GM12878 (cell line): ENCODE measurements around the gene KIN. TPM values are rescaled to one million over a fixed set of nuclear protein-coding genes. Genes with fewer than 3 reads are reported as not detected.

Experiments
- ATAC-seq: fragments of 200-7000 bp; cut with Tn5 transposase; 3 replicates; pipeline ENCODE4 v1.9.1; 2020; ENCODE audit warnings: mild to moderate bottlenecking, moderate library complexity
- BruUV-seq: library from RNA; stranded (reverse); fragments of 400-500 nt; replicated peaks from 2 replicates; lab custom pipeline; 2021; lab: Mats Ljungman, UMichigan
- CTCF ChIA-PET: fragments of 300-600 bp; sonication (Branson Sonifier 250); formaldehyde crosslinking; extraction: SDS; loops from one replicate; lab custom pipeline; 2021; ENCODE audit warnings: inconsistent platforms; lab: Yijun Ruan, JAX
- POLR2A ChIA-PET: fragments of 350-600 bp; formaldehyde crosslinking; extraction: SDS; loops from one replicate; lab custom pipeline; 2021; ENCODE audit warnings: inconsistent platforms; lab: Charles Lee
- RAD21 ChIA-PET: fragments of 300-600 bp; sonication (Branson Sonifier 250); formaldehyde crosslinking; loops from one replicate; lab custom pipeline; 2023; ENCODE audit warnings: antibody characterized with exemption; ENCODE audit not compliant: unreplicated experiment; lab: Charles Lee
- SMC1A ChIA-PET: fragments of 300-600 bp; sonication (Branson Sonifier 250); formaldehyde crosslinking; loops from one replicate; lab custom pipeline; 2023; ENCODE audit not compliant: unreplicated experiment, uncharacterized antibody; lab: Charles Lee
- DNase-seq: peaks from one replicate; pipeline ENCODE4 v3.0.0-alpha.2; 2011; ENCODE audit warnings: low read depth, low spot score
- FAIRE-seq: peaks from 3 replicates; lab custom pipeline; 2011; peaks lifted over from hg19 to GRCh38; lab: Jason Lieb, UNC
- H2AFZ ChIP-seq: 2 replicates; pipeline ENCODE4 v1.6.0; 2011; ENCODE audit warnings: low read depth, low read length, control low read depth; ENCODE audit not compliant: control insufficient read depth
- H3K27ac ChIP-seq: 2 replicates; pipeline ENCODE4 v1.5.1; 2011; ENCODE audit warnings: control low read depth; ENCODE audit not compliant: control insufficient read depth, insufficient read depth
- H3K27me3 ChIP-seq, 2 experiments: replicated peaks in 1 of 2; 2 replicates each; pipeline versions ENCODE4 v1.6.0 to v1.6.1; 2011; ENCODE audit warnings: low read length in 1 of 2; ENCODE audit not compliant: control insufficient read depth in 2 of 2, insufficient read depth in 2 of 2
- H3K36me3 ChIP-seq, 2 experiments: 2 replicates each; pipeline ENCODE4 v1.5.1; 2011; ENCODE audit warnings: low read length in 1 of 2; ENCODE audit not compliant: control insufficient read depth in 2 of 2, insufficient read depth in 2 of 2
- H3K4me1 ChIP-seq: 2 replicates; pipeline ENCODE4 v1.6.1; 2011; ENCODE audit warnings: mild to moderate bottlenecking, low read length, moderate library complexity, mixed read lengths; ENCODE audit not compliant: control insufficient read depth, insufficient read depth
- H3K4me2 ChIP-seq: 2 replicates; pipeline ENCODE4 v1.6.0; 2011; ENCODE audit warnings: control low read depth; ENCODE audit not compliant: control insufficient read depth, insufficient read depth
- H3K4me3 ChIP-seq: fragments of 200-600 bp; sonication (generic); 2 replicates; pipeline ENCODE4 v1.5.1; 2016
- H3K79me2 ChIP-seq: 2 replicates; pipeline ENCODE4 v1.6.0; 2011; ENCODE audit warnings: low read length; ENCODE audit not compliant: control insufficient read depth, insufficient read depth
- H3K9ac ChIP-seq: 2 replicates; pipeline ENCODE4 v1.8.0; 2011; ENCODE audit warnings: low read length, control low read depth, mixed read lengths; ENCODE audit not compliant: control insufficient read depth, insufficient read depth
- H3K9me3 ChIP-seq: replicated peaks from 3 replicates; pipeline ENCODE4 v1.5.1; 2011; ENCODE audit warnings: mild to moderate bottlenecking, low read length; ENCODE audit not compliant: control insufficient read depth, insufficient read depth
- H4K20me1 ChIP-seq: 2 replicates; pipeline ENCODE4 v1.6.0; 2011; ENCODE audit not compliant: control insufficient read depth, insufficient read depth
- CHD1 ChIP-seq: IDR thresholded peaks from 2 replicates; pipeline ENCODE4 v1.6.1; 2012; ENCODE audit warnings: low read depth, low read length, improper control_type of control experiment
- NBN ChIP-seq: fragments of 450-650 bp; IDR thresholded peaks from 2 replicates; pipeline ENCODE4 v1.6.1; 2016
- TCF12 ChIP-seq: IDR thresholded peaks from 2 replicates; pipeline ENCODE4 v1.6.1; 2011; ENCODE audit warnings: low read depth, mild to moderate bottlenecking, low read length
- TCF3 ChIP-seq: IDR thresholded peaks from 2 replicates; pipeline ENCODE4 v1.6.1; 2012; ENCODE audit warnings: low read depth, mild to moderate bottlenecking, low read length, borderline replicate concordance; ENCODE audit not compliant: insufficient read depth
- ZBED1 ChIP-seq: IDR thresholded peaks from 2 replicates; pipeline ENCODE4 v1.6.1; 2016; ENCODE audit warnings: borderline replicate concordance
- WGBS: methylation state at CpG from one replicate; pipeline ENCODE4 v1.1.6; 2016; ENCODE audit warnings: low lambda C conversion rate; ENCODE audit not compliant: insufficient replicate concordance, insufficient coverage; ENCODE audit errors: missing lambda C conversion rate; 5-methylcytosine and 5-hydroxymethylcytosine counted together
- in situ Hi-C: fragments of 300-500 bp; cut with MboI; formaldehyde crosslinking; loops from 9 replicates; pipeline ENCODE4 v1.14.3; 2018; ENCODE audit warnings: mixed read lengths
- intact Hi-C: fragments of 100-400 bp; cut with micrococcal nuclease; formaldehyde crosslinking; loops from one replicate; pipeline ENCODE4 v1.14.2; 2022; ENCODE audit not compliant: unreplicated experiment
- polyA plus RNA-seq, 11 experiments: library from polyadenylated mRNA; depleted of rRNA in 4 of 11; unstranded in 6 of 11; stranded (reverse) in 5 of 11; fragments of >200 nt; fragmentation: Nextera tagmentation in 4 of 11; fragmentation: Illumina TruSeq in 1 of 11; extraction: Ambion mirVana in 4 of 11; extraction: Trizol in 1 of 11; gene quantifications; 1 replicate in 1 of 11; 2 replicates in 10 of 11; pipeline versions ENCODE4 v1.2.1 to v1.2.3, GENCODE V29; 2011 to 2016; ENCODE audit warnings: inconsistent platforms in 2 of 11, missing spikeins in 2 of 11, low read depth in 1 of 11
- total RNA-seq, 4 experiments: library from RNA; depleted of rRNA in 3 of 4; stranded (reverse); fragments of >200 nt in 3 of 4; fragmentation: Illumina TruSeq in 1 of 4; extraction: Trizol in 1 of 4; gene quantifications; 2 replicates each; pipeline versions ENCODE4 v1.2.1 to v1.2.3, GENCODE V29; 2013 to 2021
- TF ChIP-seq, protein P1 (sequence below): IDR thresholded peaks from 2 replicates; pipeline ENCODE4 v1.6.1; 2012; ENCODE audit warnings: improper control_type of control experiment, low read depth, low read length; ENCODE audit not compliant: insufficient replicate concordance
- TF ChIP-seq, protein P2 (sequence below): IDR thresholded peaks from 2 replicates; pipeline ENCODE4 v1.6.1; 2011; ENCODE audit warnings: borderline replicate concordance, low read depth, mild to moderate bottlenecking, moderate library complexity, low read length; ENCODE audit not compliant: insufficient read depth, poor library complexity, severe bottlenecking
- TF ChIP-seq, protein P3 (sequence below): fragments of 450-650 bp; formaldehyde crosslinking; IDR thresholded peaks from 2 replicates; pipeline ENCODE4 v1.5.0; 2022; ENCODE audit warnings: mild to moderate bottlenecking, missing genetic modification characterization

Gene KIN
- total and polyA plus RNA-seq, 10 of the 15 experiments (the other 5 are each of a cell fraction or from before 2014, with no cell fraction given) = 6.8 to 33.2 (median 11.3) TPM

DNA sequence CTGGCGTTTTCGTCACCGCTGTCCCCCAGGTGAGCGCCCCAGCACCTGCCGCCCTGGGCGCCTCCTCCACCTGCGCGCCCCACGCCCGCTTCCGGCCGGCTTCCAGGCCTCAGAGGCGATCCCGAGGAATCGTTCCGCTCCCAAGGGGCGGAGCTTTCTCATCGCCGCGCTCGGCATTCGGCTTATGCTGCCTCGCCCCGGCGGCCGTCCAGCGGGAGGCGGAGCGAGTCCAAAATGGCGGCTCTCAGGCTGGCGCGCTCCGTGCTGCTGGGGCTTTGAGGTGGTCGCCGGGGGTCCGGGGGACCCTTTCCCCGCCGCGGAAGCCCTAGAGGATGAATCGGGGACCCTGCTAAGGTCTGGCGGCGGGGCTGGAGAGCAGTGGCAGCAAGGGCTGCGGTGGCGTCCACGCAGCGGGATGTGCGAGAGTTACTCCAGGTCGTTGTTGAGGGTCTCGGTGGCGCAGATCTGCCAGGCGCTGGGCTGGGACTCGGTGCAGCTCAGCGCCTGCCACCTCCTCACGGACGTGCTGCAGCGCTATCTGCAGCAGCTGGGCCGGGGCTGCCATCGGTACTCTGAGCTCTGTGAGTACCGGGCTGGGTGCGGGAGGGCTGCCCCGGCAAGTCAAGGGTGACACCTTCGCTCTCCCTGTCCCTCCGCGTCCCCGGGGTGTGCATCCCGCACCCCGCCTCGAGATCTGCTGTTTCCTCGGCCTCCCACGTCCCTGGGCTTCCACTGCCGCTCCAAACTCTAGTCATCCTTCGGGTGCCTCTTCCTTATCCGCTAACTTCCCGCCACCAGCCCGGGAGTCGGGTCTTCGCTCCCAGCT is 30.7 kb upstream of the KIN start, which contains the start of gene TAF3:
TSS of gene TAF3 (plus strand) at position 211 of the 826 bp plus-strand sequence. CDS start at position 416, 205 bp downstream.
- ATAC-seq = peak; percentile 89
- CTCF ChIA-PET = interaction anchor here (0.9 to 4.7 kb wide), 8 partner anchors 10 to 898 kb away, joined by 3 to 30 read pairs (median 4); partner anchors contain the start of genes ATP5F1C and KIN
- peak; percentile 55 for DNase-seq
- Histone ChIP-seq H2AFZ (peak within 1 kb of the TSS; percentile 95), H3K79me2 (peaks cover 11% of the 10 kb centered on the region), H3K9ac (peak within 1 kb of the TSS; percentile 88), H4K20me1 (no peaks in the 10 kb centered on the region), H3K27ac (peak within 1 kb of the TSS; percentile 75), H3K9me3 (no peaks in the 10 kb centered on the region), H3K4me1 (no peaks in the 10 kb centered on the region), H3K27me3 (peaks cover 0 to 2% of the 10 kb centered on the region in 2 experiments; a peak in 1 of 4 replicates), H3K4me2 (peak within 1 kb of the TSS; percentile 92), H3K36me3 (no peaks in the 10 kb centered on the region; a peak in 1 of 4 replicates), H3K4me3 (peak within 1 kb of the TSS; percentile 93)
- no TSS peak for BruUV-seq
- SMC1A ChIA-PET = interaction anchor here (0.7 to 2.2 kb wide), 8 partner anchors 10 to 293 kb away, joined by 3 to 9 read pairs (median 4); partner anchors contain the start of genes ATP5F1C and KIN
- in situ Hi-C loops (no loop called here), intact Hi-C loops (loop anchor here (1.0 kb wide), 1 partner anchor 30 kb away; the partner anchor contains the start of gene ATP5F1C)
- POLR2A ChIA-PET = interaction anchor here (0.5 to 2.2 kb wide), 4 partner anchors 9 to 61 kb away, joined by 4 to 16 read pairs (median 8); partner anchors contain the start of genes ATP5F1C and KIN
- FAIRE-seq = peak; percentile 93
- WGBS = 2% methylated on average over 77 of the region's 77 CpGs
- RAD21 ChIA-PET = interaction anchor here (0.6 to 2.3 kb wide), 5 partner anchors 10 to 408 kb away, joined by 3 to 7 read pairs (median 5); partner anchors contain the start of genes ATP5F1C, KIN and SFMBT2
- TF ChIP-seq TCF12 (peak; percentile 86), CHD1 (0 out of 2 replicates have a peak, but pooled peaks have one; percentile 27), ZBED1 (no peak), TCF3 (peak; percentile 88), NBN (no peak)
- TF ChIP-seq, protein P1, sequence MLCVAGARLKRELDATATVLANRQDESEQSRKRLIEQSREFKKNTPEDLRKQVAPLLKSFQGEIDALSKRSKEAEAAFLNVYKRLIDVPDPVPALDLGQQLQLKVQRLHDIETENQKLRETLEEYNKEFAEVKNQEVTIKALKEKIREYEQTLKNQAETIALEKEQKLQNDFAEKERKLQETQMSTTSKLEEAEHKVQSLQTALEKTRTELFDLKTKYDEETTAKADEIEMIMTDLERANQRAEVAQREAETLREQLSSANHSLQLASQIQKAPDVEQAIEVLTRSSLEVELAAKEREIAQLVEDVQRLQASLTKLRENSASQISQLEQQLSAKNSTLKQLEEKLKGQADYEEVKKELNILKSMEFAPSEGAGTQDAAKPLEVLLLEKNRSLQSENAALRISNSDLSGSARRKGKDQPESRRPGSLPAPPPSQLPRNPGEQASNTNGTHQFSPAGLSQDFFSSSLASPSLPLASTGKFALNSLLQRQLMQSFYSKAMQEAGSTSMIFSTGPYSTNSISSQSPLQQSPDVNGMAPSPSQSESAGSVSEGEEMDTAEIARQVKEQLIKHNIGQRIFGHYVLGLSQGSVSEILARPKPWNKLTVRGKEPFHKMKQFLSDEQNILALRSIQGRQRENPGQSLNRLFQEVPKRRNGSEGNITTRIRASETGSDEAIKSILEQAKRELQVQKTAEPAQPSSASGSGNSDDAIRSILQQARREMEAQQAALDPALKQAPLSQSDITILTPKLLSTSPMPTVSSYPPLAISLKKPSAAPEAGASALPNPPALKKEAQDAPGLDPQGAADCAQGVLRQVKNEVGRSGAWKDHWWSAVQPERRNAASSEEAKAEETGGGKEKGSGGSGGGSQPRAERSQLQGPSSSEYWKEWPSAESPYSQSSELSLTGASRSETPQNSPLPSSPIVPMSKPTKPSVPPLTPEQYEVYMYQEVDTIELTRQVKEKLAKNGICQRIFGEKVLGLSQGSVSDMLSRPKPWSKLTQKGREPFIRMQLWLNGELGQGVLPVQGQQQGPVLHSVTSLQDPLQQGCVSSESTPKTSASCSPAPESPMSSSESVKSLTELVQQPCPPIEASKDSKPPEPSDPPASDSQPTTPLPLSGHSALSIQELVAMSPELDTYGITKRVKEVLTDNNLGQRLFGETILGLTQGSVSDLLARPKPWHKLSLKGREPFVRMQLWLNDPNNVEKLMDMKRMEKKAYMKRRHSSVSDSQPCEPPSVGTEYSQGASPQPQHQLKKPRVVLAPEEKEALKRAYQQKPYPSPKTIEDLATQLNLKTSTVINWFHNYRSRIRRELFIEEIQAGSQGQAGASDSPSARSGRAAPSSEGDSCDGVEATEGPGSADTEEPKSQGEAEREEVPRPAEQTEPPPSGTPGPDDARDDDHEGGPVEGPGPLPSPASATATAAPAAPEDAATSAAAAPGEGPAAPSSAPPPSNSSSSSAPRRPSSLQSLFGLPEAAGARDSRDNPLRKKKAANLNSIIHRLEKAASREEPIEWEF = peak; percentile 94
- TF ChIP-seq, protein P2, sequence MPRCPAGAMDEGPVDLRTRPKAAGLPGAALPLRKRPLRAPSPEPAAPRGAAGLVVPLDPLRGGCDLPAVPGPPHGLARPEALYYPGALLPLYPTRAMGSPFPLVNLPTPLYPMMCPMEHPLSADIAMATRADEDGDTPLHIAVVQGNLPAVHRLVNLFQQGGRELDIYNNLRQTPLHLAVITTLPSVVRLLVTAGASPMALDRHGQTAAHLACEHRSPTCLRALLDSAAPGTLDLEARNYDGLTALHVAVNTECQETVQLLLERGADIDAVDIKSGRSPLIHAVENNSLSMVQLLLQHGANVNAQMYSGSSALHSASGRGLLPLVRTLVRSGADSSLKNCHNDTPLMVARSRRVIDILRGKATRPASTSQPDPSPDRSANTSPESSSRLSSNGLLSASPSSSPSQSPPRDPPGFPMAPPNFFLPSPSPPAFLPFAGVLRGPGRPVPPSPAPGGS = no peak
- TF ChIP-seq, protein P3, sequence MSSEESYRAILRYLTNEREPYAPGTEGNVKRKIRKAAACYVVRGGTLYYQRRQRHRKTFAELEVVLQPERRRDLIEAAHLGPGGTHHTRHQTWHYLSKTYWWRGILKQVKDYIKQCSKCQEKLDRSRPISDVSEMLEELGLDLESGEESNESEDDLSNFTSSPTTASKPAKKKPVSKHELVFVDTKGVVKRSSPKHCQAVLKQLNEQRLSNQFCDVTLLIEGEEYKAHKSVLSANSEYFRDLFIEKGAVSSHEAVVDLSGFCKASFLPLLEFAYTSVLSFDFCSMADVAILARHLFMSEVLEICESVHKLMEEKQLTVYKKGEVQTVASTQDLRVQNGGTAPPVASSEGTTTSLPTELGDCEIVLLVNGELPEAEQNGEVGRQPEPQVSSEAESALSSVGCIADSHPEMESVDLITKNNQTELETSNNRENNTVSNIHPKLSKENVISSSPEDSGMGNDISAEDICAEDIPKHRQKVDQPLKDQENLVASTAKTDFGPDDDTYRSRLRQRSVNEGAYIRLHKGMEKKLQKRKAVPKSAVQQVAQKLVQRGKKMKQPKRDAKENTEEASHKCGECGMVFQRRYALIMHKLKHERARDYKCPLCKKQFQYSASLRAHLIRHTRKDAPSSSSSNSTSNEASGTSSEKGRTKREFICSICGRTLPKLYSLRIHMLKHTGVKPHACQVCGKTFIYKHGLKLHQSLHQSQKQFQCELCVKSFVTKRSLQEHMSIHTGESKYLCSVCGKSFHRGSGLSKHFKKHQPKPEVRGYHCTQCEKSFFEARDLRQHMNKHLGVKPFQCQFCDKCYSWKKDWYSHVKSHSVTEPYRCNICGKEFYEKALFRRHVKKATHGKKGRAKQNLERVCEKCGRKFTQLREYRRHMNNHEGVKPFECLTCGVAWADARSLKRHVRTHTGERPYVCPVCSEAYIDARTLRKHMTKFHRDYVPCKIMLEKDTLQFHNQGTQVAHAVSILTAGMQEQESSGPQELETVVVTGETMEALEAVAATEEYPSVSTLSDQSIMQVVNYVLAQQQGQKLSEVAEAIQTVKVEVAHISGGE (CRISPR knock-in tag) = no peak
